Heart left ventricle (tissue), 13 donors: ENCODE measurements around the gene TRAPPC10.

Experiments
- CTCF ChIP-seq, 12 donors: fragments of 200-600 bp; sonication (generic) in 4 of 12; IDR thresholded peaks; one replicate each; pipeline versions ENCODE4 v1.5.0 to v1.8.0; 2018 to 2022; ENCODE audit warnings: antibody characterized with exemption in 12 of 12, mild to moderate bottlenecking in 5 of 12
- POLR2A ChIP-seq, 2 donors: fragments of 450-650 bp; IDR thresholded peaks; one replicate each; pipeline ENCODE4 v1.6.1; 2017; ENCODE audit warnings: antibody characterized with exemption in 2 of 2, mild to moderate bottlenecking in 2 of 2, moderate library complexity in 2 of 2
- donor health status: ischemic (EF 13 %, LVEDD 7.1; RV severe dilation, severe dysfunction).
- donor health status: DM: no; HTN: yes; CAD: no.
- donor health status: DM: no; HTN: no; CAD: no.
- donor health status: ischemic (EF 25% LVEDD 6.9; RV normal size, moderate dysfunction).
- donor health status: ischemic (EF 25% LVEDD 5.7; RV mildly dilated, moderate dysfunction).
- donor health status: ischemic (EF 35%, LVEDD 5.7; RV mildly dilated, moderate dysfunction).
- donor health status: nonischemic (EF 11% LVEDD 7.7; RV severe dilation, severe dysfunction).
- donor health status: DM: yes; HTN: yes; CAD: no.
- donor health status: PGD.
- donor health status: ischemic (EF 29% LVEDD 5.4; RV normal size, mild dysfunction).
- donor health status: nonischemic (EF 23%, LVEDD 6.1; RV moderate dilation, normal function).

- no peak for TF ChIP-seq CTCF (IDR thresholded peaks at IDR 0.05)
- TF ChIP-seq POLR2A (IDR thresholded peaks at IDR 0.05), result no peak
Observed at GRCh38 chr21:44027607-44028286, 15.6 kb downstream of the TRAPPC10 start.
